Glomerular endothelial cell (primary cell): ENCODE results near the gene DPH6. TPM values are rescaled to one million over a fixed set of nuclear protein-coding genes. Genes with fewer than 3 reads are reported as not detected.
"Not testable (repeated sequence)": the region's sequence is repeated elsewhere in the genome, so short reads cannot be mapped to it uniquely, and the experiment has no call there.

ENCODE experiments used
- DNase-seq: peaks from one replicate; pipeline ENCODE4 v3.0.0-alpha.2; 2011; ENCODE audit warnings: low read depth, low spot score; ENCODE audit errors: extremely low read depth
- total RNA-seq: library from RNA; depleted of rRNA; stranded (reverse); fragments of >200 nt; gene quantifications from 2 replicates; pipeline ENCODE4 v1.2.3, GENCODE V29; 2015

Gene DPH6, protein sequence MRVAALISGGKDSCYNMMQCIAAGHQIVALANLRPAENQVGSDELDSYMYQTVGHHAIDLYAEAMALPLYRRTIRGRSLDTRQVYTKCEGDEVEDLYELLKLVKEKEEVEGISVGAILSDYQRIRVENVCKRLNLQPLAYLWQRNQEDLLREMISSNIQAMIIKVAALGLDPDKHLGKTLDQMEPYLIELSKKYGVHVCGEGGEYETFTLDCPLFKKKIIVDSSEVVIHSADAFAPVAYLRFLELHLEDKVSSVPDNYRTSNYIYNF
- 3.7 and 25.7 TPM in 2 replicates for total RNA-seq

DNA sequence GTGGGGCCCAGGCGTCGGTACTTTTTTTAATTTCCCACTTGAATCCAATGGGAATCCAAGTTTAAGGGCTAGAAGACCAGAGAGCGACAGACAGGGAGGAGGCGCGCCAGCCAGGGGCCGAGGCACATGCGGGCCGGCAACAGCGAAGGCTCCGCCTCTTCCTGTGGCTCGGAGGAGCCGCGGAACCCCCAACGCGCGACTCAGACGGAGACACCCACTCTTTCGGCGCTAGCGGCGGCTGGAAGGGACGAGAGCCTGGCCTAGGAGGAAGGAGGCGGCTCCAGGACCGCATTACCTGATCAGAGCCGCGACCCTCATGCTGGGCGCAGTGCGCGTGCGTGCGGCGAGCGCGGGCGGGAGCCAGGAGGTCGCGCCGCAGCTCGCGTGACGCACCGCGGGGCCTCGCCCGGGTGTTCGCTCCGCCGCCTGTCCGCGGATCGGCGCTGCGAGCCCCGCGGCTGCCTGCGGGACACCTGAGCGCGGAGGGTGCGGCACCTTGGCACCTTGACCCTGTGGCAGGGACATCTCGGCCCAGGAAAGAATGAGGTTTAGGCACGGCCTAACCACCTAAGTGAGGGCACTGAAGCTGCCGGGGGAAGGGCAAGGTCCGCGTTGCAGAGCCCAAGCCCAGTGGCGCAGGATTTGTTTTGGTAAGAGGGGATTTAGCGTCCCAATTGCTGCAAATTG, at the start of gene DPH6:
TSS of gene DPH6 (minus strand) at position 342 of the 687 bp plus-strand sequence. CDS start at position 318, 24 bp downstream.
- DNase-seq: no peak

DNA sequence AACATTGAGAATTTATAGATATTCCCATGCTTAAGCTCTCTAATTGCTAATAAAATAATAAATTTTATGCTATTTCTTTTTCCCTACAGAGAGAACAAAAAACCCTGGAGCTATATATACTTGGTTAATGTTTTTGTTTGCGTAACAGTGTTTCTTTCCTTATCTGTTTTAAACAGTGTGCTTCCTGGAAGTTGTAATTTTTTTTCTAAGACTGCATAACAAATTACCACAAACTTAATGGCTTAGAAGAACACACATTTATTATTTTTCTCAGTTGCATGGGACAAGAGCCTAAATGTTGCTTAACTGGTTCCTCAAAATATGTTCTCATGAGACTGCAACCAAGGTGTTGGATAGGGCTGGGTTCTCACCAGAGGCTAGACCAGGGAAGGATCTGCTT, 49.7 kb upstream of the DPH6 start:
- DNase-seq: no peak

GRCh38 chr15:35591987-35592386, 46.0 kb upstream of the DPH6 start:
- DNase-seq: not testable (repeated sequence)

GRCh38 chr15:35583863-35584528, 38.0 kb upstream of the DPH6 start:
- no peak for DNase-seq

- no peak for DNase-seq
Observed at GRCh38 chr15:35580606-35581005, 34.6 kb upstream of the DPH6 start.

GRCh38 chr15:35567392-35567791, 21.4 kb upstream of the DPH6 start:
- no peak for DNase-seq

- DNase-seq: no peak
Observed at GRCh38 chr15:35566991-35567390, 21.0 kb upstream of the DPH6 start.

GRCh38 chr15:35565901-35566300, 19.9 kb upstream of the DPH6 start:
- no peak for DNase-seq

DNA sequence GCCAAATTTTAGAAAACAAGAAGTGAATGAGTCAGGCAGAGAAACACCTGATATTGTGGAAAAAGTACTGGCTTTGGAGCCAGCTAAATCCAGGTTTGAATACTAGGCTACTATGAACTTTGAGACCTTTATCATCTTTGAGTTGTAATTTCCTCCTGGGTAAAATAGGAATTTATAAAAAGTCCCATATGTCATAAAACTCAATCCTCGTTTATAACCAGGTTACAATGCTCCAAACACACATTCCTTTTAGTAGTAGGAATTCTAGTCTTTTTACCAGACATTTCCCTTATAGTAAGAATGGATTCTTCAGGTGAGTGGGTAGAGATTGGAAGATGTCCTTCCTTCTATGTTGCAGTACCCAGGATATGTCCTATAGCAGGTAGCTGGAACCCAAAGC, 16.7 kb upstream of the DPH6 start:
- DNase-seq: no peak

DNA sequence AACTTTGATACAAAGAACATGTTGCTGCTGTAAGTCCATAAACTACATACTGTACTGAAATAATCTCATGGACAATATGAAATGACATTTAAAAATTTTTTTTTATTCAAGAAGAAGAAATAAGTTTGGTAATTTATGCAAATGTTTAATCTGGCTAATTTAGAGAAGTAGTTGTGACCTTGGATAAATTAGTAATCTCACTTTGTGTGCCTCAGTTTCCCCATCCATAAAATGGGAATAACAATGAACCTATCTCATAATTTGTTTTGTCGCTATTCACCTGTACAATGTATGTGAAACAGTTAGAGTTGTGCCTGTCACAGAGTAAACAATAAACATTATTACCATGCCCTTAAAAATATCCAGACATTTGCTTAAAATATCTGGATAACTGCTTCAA, 15.3 kb upstream of the DPH6 start:
- DNase-seq: no peak

DNA sequence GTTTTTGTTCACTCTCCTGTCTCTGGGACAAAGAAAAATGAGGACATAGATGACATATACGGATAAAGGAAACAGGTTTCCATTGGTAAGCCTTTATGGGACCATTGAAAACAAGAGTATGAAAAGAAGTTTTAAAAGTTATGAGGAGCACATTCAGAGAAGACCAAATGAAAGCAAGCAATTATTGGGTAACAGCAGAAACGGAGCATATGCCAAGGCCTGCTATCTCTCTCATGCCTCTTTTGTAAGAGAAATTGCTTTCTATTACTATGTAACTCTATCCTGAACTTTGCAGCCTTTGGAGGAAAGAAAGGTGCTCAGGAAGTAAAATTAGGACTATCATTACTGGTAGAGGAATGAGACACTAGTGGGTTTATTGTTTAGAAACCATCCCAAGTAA, 14.9 kb upstream of the DPH6 start:
- DNase-seq: no peak

DNA sequence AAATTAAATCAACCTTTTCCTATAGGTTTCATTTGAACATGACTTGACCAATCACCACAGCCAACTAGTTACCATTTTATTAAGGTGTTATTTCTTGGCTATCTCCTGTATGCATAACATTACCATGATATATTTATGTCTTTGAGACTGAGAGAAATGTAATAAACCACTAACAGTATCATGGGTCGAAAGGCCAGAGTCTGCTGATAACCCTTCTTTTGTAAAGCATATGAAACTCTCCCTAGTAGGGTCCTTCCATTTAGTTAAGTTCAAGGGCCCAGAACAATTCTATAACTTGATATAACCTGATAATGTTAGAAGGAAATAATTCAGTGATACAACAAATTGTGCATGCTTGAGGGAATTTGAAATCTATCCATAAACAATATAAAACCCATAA, 14.3 kb upstream of the DPH6 start:
- no peak for DNase-seq

- no peak for DNase-seq
Observed at GRCh38 chr15:35559683-35560082, 13.7 kb upstream of the DPH6 start.

- no peak for DNase-seq
Observed at GRCh38 chr15:35557544-35557943, 11.6 kb upstream of the DPH6 start.

GRCh38 chr15:35557012-35557411, 11.0 kb upstream of the DPH6 start:
- no peak for DNase-seq

GRCh38 chr15:35555244-35555643, 9.3 kb upstream of the DPH6 start:
- DNase-seq: no peak

GRCh38 chr15:35550957-35551356, 5.0 kb upstream of the DPH6 start:
- no peak for DNase-seq

DNA sequence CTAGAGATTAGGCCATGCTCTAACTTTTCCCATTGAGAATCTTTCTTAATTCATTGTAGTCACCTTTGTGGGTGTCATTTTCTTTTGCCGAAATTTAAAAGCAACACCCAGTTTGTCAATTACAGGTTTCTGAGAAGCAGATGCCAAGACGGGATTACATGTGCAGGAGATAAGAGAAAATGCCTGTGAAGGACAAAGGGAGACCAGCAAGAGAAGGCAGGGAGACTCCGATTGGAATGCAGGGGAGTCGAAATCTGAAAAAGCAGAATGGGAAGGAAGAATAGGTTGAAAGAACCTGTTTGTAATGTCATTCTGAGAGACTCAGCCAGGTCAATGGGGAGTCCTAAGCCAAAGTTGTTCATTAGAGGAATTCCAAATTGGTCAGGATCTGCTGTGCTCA, 3.6 kb upstream of the DPH6 start:
- no peak for DNase-seq

DNA sequence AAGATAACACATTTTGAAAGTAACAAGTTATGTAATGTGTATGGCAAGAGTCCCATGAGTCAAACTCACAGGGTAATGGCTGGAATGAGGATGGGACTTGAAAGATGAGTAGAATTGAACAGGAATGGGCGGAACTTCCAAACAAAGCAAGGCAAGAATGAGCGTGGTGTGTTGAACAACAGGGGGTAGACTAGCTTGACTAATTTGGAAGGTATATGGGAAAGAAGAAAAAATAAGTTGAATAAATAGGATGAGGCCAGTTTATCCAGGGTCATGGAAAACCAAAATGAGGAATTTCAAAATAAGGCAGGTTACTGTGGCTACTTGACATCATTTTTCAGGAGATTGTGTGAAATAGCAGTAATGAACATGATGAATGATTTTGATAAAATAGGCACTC, 2.5 kb upstream of the DPH6 start:
- DNase-seq: no peak

- DNase-seq: no peak
Observed at GRCh38 chr15:35547775-35548364, 1.9 kb upstream of the DPH6 start.

- no peak for DNase-seq
Observed at GRCh38 chr15:35546511-35547381, 781 bp upstream of the DPH6 start.
